Neural cell (in vitro differentiated cells): ENCODE results near the gene HEPACAM. TPM values are rescaled to one million over a fixed set of nuclear protein-coding genes. Genes with fewer than 3 reads are reported as not detected.

Experiments
- H2AFZ ChIP-seq: fragments of 200-600, 300-800 bp; sonication (generic), shearing (Covaris generic); 2 replicates; pipeline ENCODE4 v1.6.0; 2014; ENCODE audit warnings: low read depth, mild to moderate bottlenecking, antibody characterized with exemption, low read length, moderate library complexity
- H3F3A ChIP-seq: fragments of 200-600 bp; shearing (Covaris generic); 2 replicates; pipeline ENCODE4 v1.6.1; 2016; ENCODE audit warnings: mild to moderate bottlenecking, moderate library complexity, mixed read lengths, antibody characterized with exemption, low read length; ENCODE audit not compliant: insufficient read depth, poor library complexity, severe bottlenecking
- H3K27ac ChIP-seq: fragments of 200-600, 300-800 bp; sonication (generic), shearing (Covaris generic); 2 replicates; pipeline ENCODE4 v1.5.1; 2014; ENCODE audit warnings: mild to moderate bottlenecking, low read length, moderate library complexity
- H3K27me3 ChIP-seq: fragments of 300-800, 200-600 bp; sonication (generic), shearing (Covaris generic); 2 replicates; pipeline ENCODE4 v1.6.0; 2014; ENCODE audit warnings: mild to moderate bottlenecking, low read depth, low read length, moderate library complexity; ENCODE audit not compliant: insufficient read depth
- H3K36me3 ChIP-seq: fragments of 300-800, 200-600 bp; sonication (generic), shearing (Covaris generic); 2 replicates; pipeline ENCODE4 v1.5.1; 2014; ENCODE audit warnings: mild to moderate bottlenecking, antibody characterized with exemption, low read length, moderate library complexity; ENCODE audit not compliant: insufficient read depth
- H3K4me2 ChIP-seq: fragments of 300-800, 200-600 bp; sonication (generic), shearing (Covaris generic); 2 replicates; pipeline ENCODE4 v1.6.0; 2014; ENCODE audit warnings: mild to moderate bottlenecking, low read length
- H3K4me3 ChIP-seq: fragments of 300-800, 200-600 bp; sonication (generic), shearing (Covaris generic); 2 replicates; pipeline ENCODE4 v1.5.1; 2014; ENCODE audit warnings: mild to moderate bottlenecking, low read length, moderate library complexity
- H3K79me2 ChIP-seq: fragments of 200-600 bp; shearing (Covaris generic); replicated peaks from 2 replicates; pipeline ENCODE4 v1.6.0; 2014; ENCODE audit warnings: mild to moderate bottlenecking, low read length, moderate library complexity; ENCODE audit not compliant: insufficient read depth
- H3K9ac ChIP-seq: fragments of 300-800, 200-600 bp; sonication (generic), shearing (Covaris generic); 2 replicates; pipeline ENCODE4 v1.6.1; 2016; ENCODE audit warnings: mild to moderate bottlenecking, low read length, mixed read lengths
- H3K9me2 ChIP-seq: fragments of 200-600 bp; shearing (Covaris generic); 2 replicates; pipeline ENCODE4 v1.6.1; 2016; ENCODE audit warnings: mild to moderate bottlenecking, low read length, mixed read lengths; ENCODE audit not compliant: insufficient read depth
- H3K9me3 ChIP-seq: fragments of 200-600, 300-800 bp; sonication (generic), shearing (Covaris generic); 2 replicates; pipeline ENCODE4 v1.6.1; 2016; ENCODE audit warnings: mild to moderate bottlenecking, mixed run types, low read length, moderate library complexity, mixed read lengths
- H4K20me1 ChIP-seq: fragments of 200-600 bp; shearing (Covaris generic); 2 replicates; pipeline ENCODE4 v1.6.1; 2016; ENCODE audit warnings: mild to moderate bottlenecking, mixed run types; ENCODE audit not compliant: insufficient read depth
- CTCF ChIP-seq: fragments of 450-650 bp; IDR thresholded peaks from 2 replicates; pipeline ENCODE4 v1.5.1; 2014; ENCODE audit warnings: antibody characterized with exemption, mild to moderate bottlenecking, moderate library complexity; ENCODE audit not compliant: poor library complexity, severe bottlenecking
- EP300 ChIP-seq: fragments of 450-650 bp; conservative IDR thresholded peaks from 2 replicates; pipeline ENCODE4 v1.6.1; 2014; ENCODE audit warnings: antibody characterized with exemption, mild to moderate bottlenecking, moderate library complexity; ENCODE audit not compliant: poor library complexity, severe bottlenecking
- EZH2 ChIP-seq: fragments of 200-600, 300-800 bp; shearing (Covaris generic), sonication (generic); IDR thresholded peaks from 2 replicates; pipeline ENCODE4 v1.6.1; 2014; ENCODE audit warnings: antibody characterized with exemption, low read length, borderline replicate concordance, mild to moderate bottlenecking; ENCODE audit not compliant: insufficient read depth, poor library complexity, severe bottlenecking
- MXI1 ChIP-seq: fragments of 450-650 bp; conservative IDR thresholded peaks from 2 replicates; pipeline ENCODE4 v1.6.1; 2014; ENCODE audit warnings: antibody characterized with exemption, mild to moderate bottlenecking; ENCODE audit not compliant: poor library complexity, severe bottlenecking
- POLR2AphosphoS5 ChIP-seq: IDR thresholded peaks from 2 replicates; pipeline ENCODE4 v1.6.1; 2012
- RAD21 ChIP-seq: fragments of 450-650 bp; conservative IDR thresholded peaks from 2 replicates; pipeline ENCODE4 v1.6.1; 2014; ENCODE audit warnings: antibody characterized with exemption, mild to moderate bottlenecking, moderate library complexity
- REST ChIP-seq: IDR thresholded peaks from 2 replicates; pipeline ENCODE4 v1.6.1; 2012; ENCODE audit warnings: borderline replicate concordance
- SMC3 ChIP-seq: fragments of 450-650 bp; conservative IDR thresholded peaks from 2 replicates; pipeline ENCODE4 v1.6.1; 2014; ENCODE audit warnings: antibody characterized with exemption, mild to moderate bottlenecking, moderate library complexity; ENCODE audit not compliant: poor library complexity
- TAF1 ChIP-seq: IDR thresholded peaks from 2 replicates; pipeline ENCODE4 v1.6.1; 2012; ENCODE audit warnings: low read depth
- polyA plus RNA-seq: library from polyadenylated mRNA; depleted of rRNA; stranded (reverse); fragments of >200 nt; gene quantifications from 2 replicates; pipeline ENCODE4 v1.2.3, GENCODE V29; 2014

HEPACAM gene
- polyA plus RNA-seq, 1 donor from 2014 or later, result not detected

GRCh38 chr11:124889191-124890091, 46.4 kb downstream of the HEPACAM start:
- Histone ChIP-seq H3K9me3 (no peaks in the 10 kb centered on the region), H4K20me1 (no peaks in the 10 kb centered on the region), H2AFZ (no peak overlapping the region), H3K9me2 (no peaks in the 10 kb centered on the region), H3F3A (no peaks in the 10 kb centered on the region), H3K27me3 (no peaks in the 10 kb centered on the region), H3K79me2 (no peaks in the 10 kb centered on the region), H3K36me3 (no peaks in the 10 kb centered on the region), H3K27ac (no peak overlapping the region), H3K9ac (no peak overlapping the region), H3K4me2 (no peak overlapping the region), H3K4me3 (no peak overlapping the region)
- TF ChIP-seq RAD21, result no peak
- no peak for TF ChIP-seq EP300
- TF ChIP-seq TAF1, result no peak
- TF ChIP-seq MXI1, result no peak
- no peak for TF ChIP-seq SMC3

- no peaks in the 10 kb centered on the region for H3F3A ChIP-seq
- no peaks in the 10 kb centered on the region for H3K79me2 ChIP-seq
- no peak overlapping the region for H3K9ac ChIP-seq
- H3K9me3 ChIP-seq, result no peaks in the 10 kb centered on the region
- no peaks in the 10 kb centered on the region for H4K20me1 ChIP-seq
- no peaks in the 10 kb centered on the region for H3K36me3 ChIP-seq
- H3K9me2 ChIP-seq, result no peaks in the 10 kb centered on the region
- no peak overlapping the region for H2AFZ ChIP-seq
- H3K4me2 ChIP-seq, result no peak overlapping the region
- TF ChIP-seq EZH2, result no peak
- no peak for TF ChIP-seq MXI1
- TF ChIP-seq REST, result no peak
- TF ChIP-seq POLR2AphosphoS5, result no peak
- TF ChIP-seq TAF1, result no peak
- no peak for TF ChIP-seq RAD21
- no peak for TF ChIP-seq CTCF
- no peak for TF ChIP-seq SMC3
- no peak for TF ChIP-seq EP300
- no peaks in the 10 kb centered on the region for H3K27me3 ChIP-seq
- H3K4me3 ChIP-seq, result no peak overlapping the region
- H3K27ac ChIP-seq, result no peak overlapping the region
Observed at GRCh38 chr11:124887667-124888013, 48.2 kb downstream of the HEPACAM start.
